ENCODE results near the gene IL4R. TPM values are rescaled to one million over a fixed set of nuclear protein-coding genes. Genes with fewer than 3 reads are reported as not detected.

The IL4R gene
- total RNA-seq, 1 experiment from 2014 or later: 29.6 TPM

- intact Hi-C loops (cut with micrococcal nuclease): no loop called here
- RAD21 ChIA-PET (ENCODE audit: low non-redundant PET in 1 of 2, low total read pairs in 2 of 2, uncharacterized antibody in 2 of 2, unreplicated experiment in 2 of 2): no interaction called here
These were observed 28.2 kb downstream of the IL4R start for GRCh38 chr16:27341971-27342370.

More at GRCh38 chr16:27341971-27342370, 28.2 kb downstream of the IL4R start:
- H3K79me2 ChIP-seq (ENCODE audit: insufficient read depth, low read length): 0 out of 2 replicates have a peak, but pooled peaks cover 7% of the 10 kb centered on the region
- TF ChIP-seq MAX (IDR thresholded peaks at IDR 0.05) (no peak), SP1 (IDR thresholded peaks at IDR 0.05; ENCODE audit: low read depth) (no peak), TCF7L2 (IDR thresholded peaks at IDR 0.05; ENCODE audit: borderline replicate concordance, extremely low read depth, insufficient read depth, insufficient read length) (no peak), ZNF274 (IDR thresholded peaks at IDR 0.05; ENCODE audit: low read depth, low read length) (no peak), ZFX (IDR thresholded peaks at IDR 0.05) (no peak), FOSL1 (IDR thresholded peaks at IDR 0.05; ENCODE audit: low read depth) (no peak), JUND (IDR thresholded peaks at IDR 0.05) (no peak), CBX3 (IDR thresholded peaks at IDR 0.05; ENCODE audit: low read depth) (no peak), RAD21 (IDR thresholded peaks at IDR 0.05; ENCODE audit: low read depth) (no peak), EZH2 (IDR thresholded peaks at IDR 0.05) (no peak), POLR2A (IDR thresholded peaks at IDR 0.05; ENCODE audit: borderline replicate concordance, extremely low read depth, insufficient read depth, insufficient read length) (no peak), EGR1 (IDR thresholded peaks at IDR 0.05; ENCODE audit: low read depth) (no peak)
- TF ChIP-seq, protein P1, sequence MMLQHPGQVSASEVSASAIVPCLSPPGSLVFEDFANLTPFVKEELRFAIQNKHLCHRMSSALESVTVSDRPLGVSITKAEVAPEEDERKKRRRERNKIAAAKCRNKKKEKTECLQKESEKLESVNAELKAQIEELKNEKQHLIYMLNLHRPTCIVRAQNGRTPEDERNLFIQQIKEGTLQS (IDR thresholded peaks at IDR 0.05): no peak
- TF ChIP-seq, protein P2, sequence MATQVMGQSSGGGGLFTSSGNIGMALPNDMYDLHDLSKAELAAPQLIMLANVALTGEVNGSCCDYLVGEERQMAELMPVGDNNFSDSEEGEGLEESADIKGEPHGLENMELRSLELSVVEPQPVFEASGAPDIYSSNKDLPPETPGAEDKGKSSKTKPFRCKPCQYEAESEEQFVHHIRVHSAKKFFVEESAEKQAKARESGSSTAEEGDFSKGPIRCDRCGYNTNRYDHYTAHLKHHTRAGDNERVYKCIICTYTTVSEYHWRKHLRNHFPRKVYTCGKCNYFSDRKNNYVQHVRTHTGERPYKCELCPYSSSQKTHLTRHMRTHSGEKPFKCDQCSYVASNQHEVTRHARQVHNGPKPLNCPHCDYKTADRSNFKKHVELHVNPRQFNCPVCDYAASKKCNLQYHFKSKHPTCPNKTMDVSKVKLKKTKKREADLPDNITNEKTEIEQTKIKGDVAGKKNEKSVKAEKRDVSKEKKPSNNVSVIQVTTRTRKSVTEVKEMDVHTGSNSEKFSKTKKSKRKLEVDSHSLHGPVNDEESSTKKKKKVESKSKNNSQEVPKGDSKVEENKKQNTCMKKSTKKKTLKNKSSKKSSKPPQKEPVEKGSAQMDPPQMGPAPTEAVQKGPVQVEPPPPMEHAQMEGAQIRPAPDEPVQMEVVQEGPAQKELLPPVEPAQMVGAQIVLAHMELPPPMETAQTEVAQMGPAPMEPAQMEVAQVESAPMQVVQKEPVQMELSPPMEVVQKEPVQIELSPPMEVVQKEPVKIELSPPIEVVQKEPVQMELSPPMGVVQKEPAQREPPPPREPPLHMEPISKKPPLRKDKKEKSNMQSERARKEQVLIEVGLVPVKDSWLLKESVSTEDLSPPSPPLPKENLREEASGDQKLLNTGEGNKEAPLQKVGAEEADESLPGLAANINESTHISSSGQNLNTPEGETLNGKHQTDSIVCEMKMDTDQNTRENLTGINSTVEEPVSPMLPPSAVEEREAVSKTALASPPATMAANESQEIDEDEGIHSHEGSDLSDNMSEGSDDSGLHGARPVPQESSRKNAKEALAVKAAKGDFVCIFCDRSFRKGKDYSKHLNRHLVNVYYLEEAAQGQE (IDR thresholded peaks at IDR 0.05; ENCODE audit: low read depth): no peak
- no peak overlapping the region for H2AFZ ChIP-seq (ENCODE audit: low read depth, low read length, poor library complexity, severe bottlenecking)
- POLR2A ChIA-PET: no interaction called here
- no peaks in the 10 kb centered on the region for H3K9me3 ChIP-seq (ENCODE audit: control insufficient read depth in 1 of 2, insufficient read depth in 1 of 2, low read depth in 1 of 2, low read length in 2 of 2)
- H4K20me1 ChIP-seq (ENCODE audit: insufficient read depth): no peaks in the 10 kb centered on the region
- H3K27me3 ChIP-seq (ENCODE audit: insufficient read depth, low read length): no peaks in the 10 kb centered on the region
- CTCF ChIA-PET: interaction anchor here (0.9 kb wide), 1 partner anchor 14 kb away, joined by 3 read pairs; no protein-coding TSS in a partner anchor
- no peak overlapping the region for H3K9ac ChIP-seq (ENCODE audit: low read length)
- no peak overlapping the region for H3K27ac ChIP-seq (ENCODE audit: low read depth, low read length)
- H3K9me2 ChIP-seq (ENCODE audit: insufficient read depth): no peaks in the 10 kb centered on the region
- BruUV-seq (replicated peaks): no TSS peak
- H3K4me2 ChIP-seq (ENCODE audit: low read length): no peak overlapping the region
- ATAC-seq (no peak), DNase-seq (ENCODE audit: low read depth, low spot score) (no peak)
- no peaks in the 10 kb centered on the region for H3K4me1 ChIP-seq (ENCODE audit: control insufficient read depth in 1 of 2, insufficient read depth in 2 of 2, low read length in 2 of 2)
- H3K4me3 ChIP-seq (replicated peaks in 1 of 2; ENCODE audit: low read depth in 1 of 2, low read length in 2 of 2): no peak overlapping the region
- peaks cover 6 to 17% of the 10 kb centered on the region in 2 experiments; a peak in 3 of 4 replicates for H3K36me3 ChIP-seq (ENCODE audit: control insufficient read depth in 1 of 2, insufficient read depth in 2 of 2, low read length in 2 of 2)
